KMS-11 (cell line): Measurements from ENCODE around the gene DHRS3.

Experiments used
- H2AFZ ChIP-seq: fragments of 200-600 bp; sonication (generic); 2 replicates; pipeline ENCODE4 v1.6.1; 2016; ENCODE audit warnings: antibody characterized with exemption, mixed run types, low read depth
- H3K27ac ChIP-seq: fragments of 200-600 bp; sonication (generic); 2 replicates; pipeline ENCODE4 v1.6.1; 2016; ENCODE audit warnings: mild to moderate bottlenecking, mixed run types
- H3K27me3 ChIP-seq: fragments of 200-600 bp; sonication (generic); 2 replicates; pipeline ENCODE4 v1.6.1; 2017; ENCODE audit warnings: mild to moderate bottlenecking, low read depth, mixed run types, moderate library complexity; ENCODE audit not compliant: insufficient read depth
- H3K36me3 ChIP-seq: fragments of 200-600 bp; sonication (generic); 2 replicates; pipeline ENCODE4 v1.6.1; 2017; ENCODE audit warnings: mild to moderate bottlenecking, mixed run types; ENCODE audit not compliant: insufficient read depth
- H3K4me1 ChIP-seq: fragments of 200-600 bp; sonication (generic); 2 replicates; pipeline ENCODE4 v1.6.1; 2016; ENCODE audit warnings: mild to moderate bottlenecking, low read depth, mixed run types; ENCODE audit not compliant: poor library complexity, severe bottlenecking
- H3K4me2 ChIP-seq: fragments of 200-600 bp; sonication (generic); 2 replicates; pipeline ENCODE4 v1.7.0; 2016; ENCODE audit warnings: mild to moderate bottlenecking, mixed run types
- H3K4me3 ChIP-seq: fragments of 200-600 bp; sonication (generic); IDR thresholded peaks from 2 replicates; pipeline ENCODE4 v1.6.1; 2017; ENCODE audit warnings: low read depth, low read length, mixed read lengths; ENCODE audit not compliant: insufficient read depth
- H3K79me2 ChIP-seq: fragments of 200-600 bp; sonication (generic); 2 replicates; pipeline ENCODE4 v1.6.1; 2016; ENCODE audit warnings: low read depth, mixed run types; ENCODE audit not compliant: insufficient read depth
- H3K9ac ChIP-seq: fragments of 200-600 bp; sonication (generic); 2 replicates; pipeline ENCODE4 v1.6.1; 2016; ENCODE audit warnings: mild to moderate bottlenecking, mixed run types
- H4K20me1 ChIP-seq: fragments of 200-600 bp; sonication (generic); 2 replicates; pipeline ENCODE4 v1.6.1; 2016; ENCODE audit warnings: mild to moderate bottlenecking, mixed run types; ENCODE audit not compliant: insufficient read depth
- TF ChIP-seq, protein P1 (sequence below): fragments of 200-600 bp; sonication (generic); conservative IDR thresholded peaks from 2 replicates; pipeline ENCODE4 v1.6.1; 2017; ENCODE audit warnings: low read depth, mild to moderate bottlenecking, antibody characterized with exemption, low read length, moderate library complexity, mixed read lengths

The DHRS3 gene

GRCh38 chr1:12531179-12531499 lies 86.9 kb downstream of the DHRS3 start:
- Histone ChIP-seq H3K4me2 (no peak overlapping the region), H3K4me3 (no peak overlapping the region), H3K36me3 (no peaks in the 10 kb centered on the region), H3K79me2 (no peaks in the 10 kb centered on the region), H3K27ac (no peak overlapping the region), H3K4me1 (no peaks in the 10 kb centered on the region), H3K9ac (no peak overlapping the region), H3K27me3 (0 out of 2 replicates have a peak, but pooled peaks cover 5% of the 10 kb centered on the region), H4K20me1 (no peaks in the 10 kb centered on the region), H2AFZ (no peak overlapping the region)
- TF ChIP-seq, protein P1, sequence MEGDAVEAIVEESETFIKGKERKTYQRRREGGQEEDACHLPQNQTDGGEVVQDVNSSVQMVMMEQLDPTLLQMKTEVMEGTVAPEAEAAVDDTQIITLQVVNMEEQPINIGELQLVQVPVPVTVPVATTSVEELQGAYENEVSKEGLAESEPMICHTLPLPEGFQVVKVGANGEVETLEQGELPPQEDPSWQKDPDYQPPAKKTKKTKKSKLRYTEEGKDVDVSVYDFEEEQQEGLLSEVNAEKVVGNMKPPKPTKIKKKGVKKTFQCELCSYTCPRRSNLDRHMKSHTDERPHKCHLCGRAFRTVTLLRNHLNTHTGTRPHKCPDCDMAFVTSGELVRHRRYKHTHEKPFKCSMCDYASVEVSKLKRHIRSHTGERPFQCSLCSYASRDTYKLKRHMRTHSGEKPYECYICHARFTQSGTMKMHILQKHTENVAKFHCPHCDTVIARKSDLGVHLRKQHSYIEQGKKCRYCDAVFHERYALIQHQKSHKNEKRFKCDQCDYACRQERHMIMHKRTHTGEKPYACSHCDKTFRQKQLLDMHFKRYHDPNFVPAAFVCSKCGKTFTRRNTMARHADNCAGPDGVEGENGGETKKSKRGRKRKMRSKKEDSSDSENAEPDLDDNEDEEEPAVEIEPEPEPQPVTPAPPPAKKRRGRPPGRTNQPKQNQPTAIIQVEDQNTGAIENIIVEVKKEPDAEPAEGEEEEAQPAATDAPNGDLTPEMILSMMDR = no peak

- Histone ChIP-seq H3K79me2 (no peaks in the 10 kb centered on the region), H3K27me3 (0 out of 2 replicates have a peak, but pooled peaks cover 5% of the 10 kb centered on the region), H2AFZ (no peak overlapping the region), H3K36me3 (no peaks in the 10 kb centered on the region), H3K27ac (no peak overlapping the region), H3K4me3 (no peak overlapping the region), H4K20me1 (no peaks in the 10 kb centered on the region), H3K4me2 (no peak overlapping the region), H3K9ac (no peak overlapping the region), H3K4me1 (no peaks in the 10 kb centered on the region)
- TF ChIP-seq, protein P1 = no peak
These were observed 87.4 kb downstream of the DHRS3 start for GRCh38 chr1:12530462-12531178.

DNA sequence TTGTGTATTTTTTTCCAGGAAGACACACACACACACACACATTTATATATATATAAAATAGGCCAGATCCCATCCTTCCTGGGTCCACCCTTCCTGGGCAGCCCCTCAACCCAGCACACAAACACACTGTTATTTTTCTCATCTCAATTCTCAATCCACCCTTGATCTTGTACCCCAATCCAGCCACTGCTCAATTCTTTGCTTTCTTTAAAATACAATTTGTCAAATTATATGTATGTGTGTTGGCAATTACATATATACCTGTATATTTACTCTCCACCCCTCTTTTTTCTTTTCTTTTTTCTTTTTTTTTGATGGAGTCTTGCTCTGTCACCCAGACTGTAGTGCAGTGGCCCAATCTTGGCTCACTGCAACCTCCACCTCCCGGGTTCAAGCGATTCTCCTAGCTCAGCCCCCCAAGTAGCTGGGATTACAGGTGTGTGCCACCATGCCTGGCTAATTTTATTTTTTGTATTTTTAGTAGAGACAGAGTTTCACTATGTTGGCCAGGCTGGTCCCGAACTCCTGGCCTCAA lies 88.3 kb downstream of the DHRS3 start:
- no peaks in the 10 kb centered on the region for H3K79me2 ChIP-seq
- no peak overlapping the region for H3K4me3 ChIP-seq
- no peak overlapping the region for H2AFZ ChIP-seq
- no peak overlapping the region for H3K9ac ChIP-seq
- H3K4me1 ChIP-seq = no peaks in the 10 kb centered on the region
- no peak overlapping the region for H3K27ac ChIP-seq
- H3K4me2 ChIP-seq = no peak overlapping the region
- H3K36me3 ChIP-seq = no peaks in the 10 kb centered on the region
- H3K27me3 ChIP-seq = no peaks in the 10 kb centered on the region
- TF ChIP-seq, protein P1 = no peak
- H4K20me1 ChIP-seq = no peaks in the 10 kb centered on the region

DNA sequence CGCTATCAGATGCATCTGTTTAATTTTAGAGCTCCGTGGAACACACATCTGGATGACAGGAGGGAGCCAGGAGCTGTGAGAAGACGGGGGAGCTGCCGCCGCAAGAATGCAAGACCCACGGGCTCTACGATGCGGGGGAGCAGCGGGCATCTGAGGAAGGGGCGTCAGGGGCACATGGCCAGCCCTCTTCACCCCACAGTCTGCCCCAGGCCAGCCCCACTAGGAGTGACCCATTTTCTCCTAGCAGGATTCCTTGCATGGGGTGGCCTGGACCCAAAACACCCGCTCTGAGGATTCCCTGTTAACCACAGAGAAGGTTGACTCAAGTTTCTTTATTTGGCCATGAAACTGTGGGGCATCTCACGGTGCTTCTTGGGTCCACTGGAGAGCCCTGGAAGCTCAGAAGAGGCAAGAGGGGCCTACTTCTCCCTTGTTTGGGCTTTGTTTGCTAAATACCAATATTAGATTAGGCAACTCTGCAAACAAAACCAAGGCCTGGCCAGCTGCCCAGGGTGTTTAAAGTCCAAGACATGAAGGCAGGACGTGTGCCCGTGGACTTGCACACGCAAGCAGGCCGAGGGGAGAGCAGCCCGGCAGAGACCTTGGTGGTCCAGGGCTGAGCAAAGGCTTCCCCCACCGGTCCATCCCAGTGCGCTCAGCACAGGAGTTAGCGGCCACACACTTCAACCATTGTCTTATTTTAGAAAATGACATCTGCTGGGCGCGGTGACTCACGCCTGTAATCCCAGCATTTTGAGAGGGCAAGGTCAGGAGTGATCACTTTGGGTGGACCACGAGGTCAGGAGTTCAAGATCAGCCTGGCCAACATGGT lies 89.8 kb downstream of the DHRS3 start:
- Histone ChIP-seq H3K4me2 (no peak overlapping the region), H3K9ac (no peak overlapping the region), H2AFZ (no peak overlapping the region)

More for the DNA sequence above, 89.8 kb downstream of the DHRS3 start:
- Histone ChIP-seq H3K79me2 (no peaks in the 10 kb centered on the region), H3K36me3 (no peaks in the 10 kb centered on the region), H3K27me3 (no peaks in the 10 kb centered on the region), H4K20me1 (no peaks in the 10 kb centered on the region), H3K27ac (no peak overlapping the region), H3K4me1 (no peaks in the 10 kb centered on the region), H3K4me3 (no peak overlapping the region)
- TF ChIP-seq, protein P1 = no peak
